H1 (cell line): Measurements from ENCODE around the gene SWT1. TPM values are rescaled to one million over a fixed set of nuclear protein-coding genes. Genes with fewer than 3 reads are reported as not detected.

Experiments
- CTCF ChIA-PET: fragments of 300-600 bp; sonication (Branson Sonifier 250); formaldehyde crosslinking; loops from one replicate; lab custom pipeline; 2021; ENCODE audit not compliant: partially characterized antibody; lab: Charles Lee
- POLR2A ChIA-PET: fragments of 300-600 bp; sonication (Branson Sonifier 250); formaldehyde crosslinking; loops from one replicate; lab custom pipeline; 2021; ENCODE audit warnings: inconsistent platforms; ENCODE audit not compliant: partially characterized antibody; lab: Charles Lee
- DNase-seq, 2 experiments: peaks; one replicate each; pipeline versions ENCODE4 v3.0.0 to v3.0.0-alpha.2; 2010 to 2022; ENCODE audit warnings: low spot score in 2 of 2, low read depth in 1 of 2, mixed read lengths in 1 of 2
- FAIRE-seq: peaks from 2 replicates; lab custom pipeline; 2011; peaks lifted over from hg19 to GRCh38; lab: Jason Lieb, UNC
- H2AFZ ChIP-seq: 2 replicates; pipeline ENCODE4 v1.8.1; 2012; ENCODE audit warnings: low read length, inconsistent platforms
- H2AK5ac ChIP-seq: 2 replicates; pipeline ENCODE4 v1.6.1; 2013; ENCODE audit warnings: low read depth, low read length
- H2BK120ac ChIP-seq: replicated peaks from 2 replicates; pipeline ENCODE3; 2013; ENCODE audit warnings: low read depth, low read length, inconsistent platforms
- H2BK12ac ChIP-seq: 2 replicates; pipeline ENCODE4 v1.6.1; 2013; ENCODE audit warnings: low read depth, low read length
- H2BK15ac ChIP-seq: 2 replicates; pipeline ENCODE4 v1.6.1; 2013; ENCODE audit warnings: low read length
- H2BK20ac ChIP-seq: 2 replicates; pipeline ENCODE4 v1.6.1; 2013; ENCODE audit warnings: low read length
- H2BK5ac ChIP-seq: 2 replicates; pipeline ENCODE4 v1.6.1; 2013; ENCODE audit warnings: low read depth, low read length
- H3K14ac ChIP-seq: 2 replicates; pipeline ENCODE4 v1.6.1; 2013; ENCODE audit warnings: inconsistent platforms; ENCODE audit not compliant: insufficient read length
- H3K18ac ChIP-seq: 2 replicates; pipeline ENCODE4 v1.6.1; 2013; ENCODE audit warnings: low read length; ENCODE audit errors: extremely low read depth
- H3K23ac ChIP-seq: 2 replicates; pipeline ENCODE4 v1.6.1; 2013; ENCODE audit warnings: inconsistent platforms; ENCODE audit not compliant: insufficient read length
- H3K23me2 ChIP-seq: 2 replicates; pipeline ENCODE4 v1.6.1; 2013; ENCODE audit warnings: low read depth, low read length
- H3K27ac ChIP-seq: 2 replicates; pipeline ENCODE4 v1.6.1; 2011; ENCODE audit warnings: low read depth, low read length, inconsistent platforms
- H3K27me3 ChIP-seq, 4 experiments: replicated peaks in 1 of 4; 1 replicate in 1 of 4; 2 replicates in 3 of 4; pipeline versions ENCODE4 v1.6.1 to v1.8.1; 2011 to 2013; ENCODE audit warnings: low read length in 3 of 4, mild to moderate bottlenecking in 3 of 4, inconsistent platforms in 2 of 4, mixed read lengths in 2 of 4, moderate library complexity in 1 of 4; ENCODE audit not compliant: control insufficient read depth in 3 of 4, insufficient read depth in 3 of 4; ENCODE audit errors: extremely low read depth in 1 of 4
- H3K36me3 ChIP-seq, 4 experiments: 2 replicates each; pipeline versions ENCODE4 v1.6.1 to v1.8.1; 2011 to 2013; ENCODE audit warnings: mild to moderate bottlenecking in 4 of 4, low read length in 3 of 4, moderate library complexity in 2 of 4, control low read depth in 1 of 4, inconsistent platforms in 1 of 4; ENCODE audit not compliant: insufficient read depth in 4 of 4, control insufficient read depth in 2 of 4
- H3K4ac ChIP-seq: replicated peaks from 2 replicates; pipeline ENCODE3; 2013; ENCODE audit warnings: low read length, low read depth, mixed read lengths, inconsistent platforms; ENCODE audit not compliant: insufficient read length
- H3K4me1 ChIP-seq, 4 experiments: replicated peaks in 1 of 4; 1 replicate in 1 of 4; 2 replicates in 3 of 4; pipeline versions ENCODE4 v1.6.1 to v1.8.1; 2011 to 2013; ENCODE audit warnings: low read length in 3 of 4, inconsistent platforms in 2 of 4, mixed read lengths in 1 of 4; ENCODE audit not compliant: insufficient read depth in 4 of 4, control insufficient read depth in 3 of 4
- H3K4me2 ChIP-seq, 2 experiments: 2 replicates each; pipeline versions ENCODE4 v1.6.1 to v1.8.1; 2011 to 2013; ENCODE audit warnings: low read depth in 2 of 2, low read length in 2 of 2, control low read depth in 1 of 2, inconsistent platforms in 1 of 2, mild to moderate bottlenecking in 1 of 2; ENCODE audit not compliant: insufficient read depth in 1 of 2
- H3K4me3 ChIP-seq, 4 experiments: fragments of 200-600, 300-600 bp in 1 of 4; sonication (generic), shearing (Covaris generic), sonication (Bioruptor Twin) in 1 of 4; 2 replicates each; pipeline versions ENCODE4 v1.5.1 to v1.8.1; 2011 to 2016; ENCODE audit warnings: low read length in 4 of 4, low read depth in 3 of 4, control low read depth in 2 of 4, inconsistent platforms in 2 of 4, mild to moderate bottlenecking in 2 of 4, mixed read lengths in 1 of 4, moderate library complexity in 1 of 4; ENCODE audit not compliant: insufficient read depth in 2 of 4; ENCODE audit errors: extremely low read depth in 1 of 4
- H3K56ac ChIP-seq: replicated peaks from 2 replicates; pipeline ENCODE3; 2013; ENCODE audit warnings: low read depth, mild to moderate bottlenecking, mixed read lengths, low read length, inconsistent platforms; ENCODE audit not compliant: insufficient read length
- H3K79me1 ChIP-seq: 2 replicates; pipeline ENCODE4 v1.6.1; 2013; ENCODE audit warnings: low read depth, low read length, control low read depth
- H3K79me2 ChIP-seq, 2 experiments: 2 replicates each; pipeline versions ENCODE4 v1.6.1 to v1.8.1; 2012 to 2013; ENCODE audit warnings: low read length in 2 of 2, mild to moderate bottlenecking in 2 of 2, inconsistent platforms in 1 of 2; ENCODE audit not compliant: insufficient read depth in 2 of 2, control insufficient read depth in 1 of 2
- H3K9ac ChIP-seq, 4 experiments: replicated peaks in 1 of 4; 1 replicate in 1 of 4; 2 replicates in 3 of 4; pipeline versions ENCODE4 v1.6.1 to v1.8.1; 2011 to 2013; ENCODE audit warnings: low read depth in 3 of 4, low read length in 3 of 4, control low read depth in 2 of 4, mild to moderate bottlenecking in 2 of 4, moderate library complexity in 2 of 4, inconsistent platforms in 1 of 4; ENCODE audit errors: extremely low read depth in 1 of 4
- H3K9me3 ChIP-seq, 2 experiments: 2 replicates each; pipeline versions ENCODE4 v1.6.1 to v1.8.1; 2012 to 2013; ENCODE audit warnings: mild to moderate bottlenecking in 2 of 2, moderate library complexity in 2 of 2, control low read depth in 1 of 2, inconsistent platforms in 1 of 2, low read depth in 1 of 2, low read length in 1 of 2, mixed read lengths in 1 of 2; ENCODE audit not compliant: insufficient read depth in 2 of 2
- H4K20me1 ChIP-seq, 2 experiments: replicated peaks in 1 of 2; 2 replicates each; pipeline versions ENCODE3 to v1.8.1; 2011 to 2013; ENCODE audit warnings: inconsistent platforms in 2 of 2, low read length in 2 of 2, mild to moderate bottlenecking in 1 of 2; ENCODE audit not compliant: insufficient read depth in 2 of 2, control insufficient read depth in 1 of 2
- H4K5ac ChIP-seq: 2 replicates; pipeline ENCODE4 v1.6.1; 2013; ENCODE audit warnings: low read length, low read depth, mixed read lengths, inconsistent platforms; ENCODE audit not compliant: insufficient read length
- H4K8ac ChIP-seq: 2 replicates; pipeline ENCODE4 v1.8.0; 2013; ENCODE audit warnings: mild to moderate bottlenecking, moderate library complexity, low read length, inconsistent platforms; ENCODE audit not compliant: insufficient read depth; ENCODE audit errors: extremely low read depth
- H4K91ac ChIP-seq: replicated peaks from 2 replicates; pipeline ENCODE3; 2013; ENCODE audit warnings: low read length, mixed read lengths, inconsistent platforms; ENCODE audit not compliant: insufficient read length
- EGR1 ChIP-seq: IDR thresholded peaks from 2 replicates; pipeline ENCODE4 v1.6.1; 2011; ENCODE audit warnings: low read depth, low read length, borderline replicate concordance
- FOSL1 ChIP-seq: IDR thresholded peaks from 2 replicates; pipeline ENCODE4 v1.6.1; 2011; ENCODE audit warnings: mild to moderate bottlenecking, low read depth, low read length, moderate library complexity; ENCODE audit not compliant: insufficient read depth
- JUN ChIP-seq: IDR thresholded peaks from 2 replicates; pipeline ENCODE4 v1.6.1; 2011; ENCODE audit warnings: low read depth, mild to moderate bottlenecking, improper control_type of control experiment, low read length
- MAFK ChIP-seq: IDR thresholded peaks from 2 replicates; pipeline ENCODE4 v1.6.1; 2012; ENCODE audit warnings: low read depth, mild to moderate bottlenecking, improper control_type of control experiment, low read length
- RFX5 ChIP-seq: IDR thresholded peaks from 2 replicates; pipeline ENCODE4 v1.6.1; 2011; ENCODE audit warnings: low read depth, low read length, improper control_type of control experiment, borderline replicate concordance
- SUZ12 ChIP-seq: fragments of 200-600 bp; sonication (generic); IDR thresholded peaks from 2 replicates; pipeline ENCODE4 v1.6.1; 2012; ENCODE audit warnings: mild to moderate bottlenecking, inconsistent platforms, low read length, moderate library complexity, mixed read lengths
- TAF7 ChIP-seq: optimal IDR thresholded peaks from 2 replicates; pipeline ENCODE3; 2011; ENCODE audit warnings: low read depth, mild to moderate bottlenecking, inconsistent platforms, low read length, moderate library complexity, borderline replicate concordance
- TEAD4 ChIP-seq: IDR thresholded peaks from 2 replicates; pipeline ENCODE4 v1.6.1; 2012; ENCODE audit warnings: low read depth, low read length, inconsistent platforms, mixed read lengths
- polyA plus RNA-seq, 7 experiments: library from polyadenylated mRNA; depleted of rRNA in 3 of 7; stranded (reverse) in 5 of 7; unstranded in 2 of 7; fragments of >200 nt in 5 of 7; fragments of 200-250 nt in 2 of 7; gene quantifications; 1 replicate in 5 of 7; 2 replicates in 1 of 7; 4 replicates in 1 of 7; pipeline versions ENCODE4 v1.2.1 to v1.2.3, GENCODE V29; 2011 to 2013; ENCODE audit warnings: missing spikeins in 2 of 7, mixed read lengths in 2 of 7
- total RNA-seq: library from RNA; stranded (reverse); fragmentation: NEBNext Ultra II Directional; extraction: Animal tissue kit (Norgen Biotek cat#: 25700); gene quantifications from 2 replicates; pipeline ENCODE4 v1.2.1, GENCODE V29; 2021
- TF ChIP-seq, protein P1 (sequence below), 3 experiments: IDR thresholded peaks; 1 replicate in 2 of 3; 2 replicates in 1 of 3; pipeline versions ENCODE4 v1.5.1 to v1.6.1; 2011; ENCODE audit warnings: low read length in 3 of 3, mild to moderate bottlenecking in 3 of 3, inconsistent platforms in 2 of 3, low read depth in 1 of 3, moderate library complexity in 1 of 3; ENCODE audit not compliant: insufficient read depth in 1 of 3; ENCODE audit errors: control extremely low read depth in 1 of 3

Gene SWT1
- total and polyA plus RNA-seq, 2 of the 8 experiments (the other 6 are each of a cell fraction or from before 2014, with no cell fraction given), result 1.4 to 6.2 TPM

DNA sequence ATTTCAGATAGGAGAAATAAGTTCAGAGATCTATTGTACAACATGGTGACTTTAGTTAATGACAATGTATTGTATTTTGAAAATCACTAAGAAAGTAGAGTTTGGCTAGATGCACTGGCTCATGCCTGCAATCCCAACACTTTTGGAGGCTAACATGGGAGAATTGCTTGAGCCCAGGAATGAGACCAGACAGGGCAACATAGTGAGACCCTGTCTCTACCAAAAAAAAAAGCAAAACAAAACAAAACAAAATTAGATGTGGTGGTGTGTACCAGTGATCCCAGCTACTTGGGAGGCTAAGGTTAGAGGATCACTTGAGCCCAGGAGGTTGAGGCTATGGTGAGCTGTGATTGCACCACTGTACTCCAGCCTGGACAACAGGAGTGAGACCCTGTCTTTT is 132.9 kb downstream of the SWT1 start:
- no peak overlapping the region for H3K9ac ChIP-seq
- H4K8ac ChIP-seq, result no peak overlapping the region
- no peaks in the 10 kb centered on the region for H3K79me2 ChIP-seq
- no peak overlapping the region for H2BK5ac ChIP-seq
- H3K27ac ChIP-seq, result no peak overlapping the region
- no peaks in the 10 kb centered on the region for H3K27me3 ChIP-seq
- H2BK120ac ChIP-seq, result no peak overlapping the region
- no peaks in the 10 kb centered on the region for H3K9me3 ChIP-seq
- DNase-seq (no peak), FAIRE-seq (no peak)
- H4K20me1 ChIP-seq, result no peaks in the 10 kb centered on the region
- H3K36me3 ChIP-seq, result peaks cover 0 to 6% (median 1%) of the 10 kb centered on the region in 4 experiments; a peak in 1 of 8 replicates
- no peak overlapping the region for H3K4me2 ChIP-seq
- no peak overlapping the region for H3K14ac ChIP-seq
- no peaks in the 10 kb centered on the region for H3K23me2 ChIP-seq
- no peaks in the 10 kb centered on the region for H3K4me1 ChIP-seq
- H3K4me3 ChIP-seq, result no peak overlapping the region
- no peak overlapping the region for H3K56ac ChIP-seq
- no peak overlapping the region for H3K23ac ChIP-seq
- no peak overlapping the region for H2AFZ ChIP-seq
- no peak overlapping the region for H3K18ac ChIP-seq
- no peak overlapping the region for H3K4ac ChIP-seq
- ChIA-PET POLR2A (interaction anchor here (2.6 kb wide), 1 partner anchor 9 kb away, joined by 12 read pairs; no protein-coding TSS in a partner anchor), CTCF (interaction anchor here (0.6 to 1.3 kb wide), 3 partner anchors 74 to 382 kb away, joined by 3 to 5 read pairs (median 4); no protein-coding TSS in a partner anchor)
- no peak overlapping the region for H2AK5ac ChIP-seq
- no peak overlapping the region for H2BK20ac ChIP-seq
- H2BK15ac ChIP-seq, result no peak overlapping the region
- no peak overlapping the region for H4K5ac ChIP-seq
- no peak overlapping the region for H2BK12ac ChIP-seq
- no peak overlapping the region for H4K91ac ChIP-seq
- H3K79me1 ChIP-seq, result no peaks in the 10 kb centered on the region
- TF ChIP-seq RFX5 (no peak), MAFK (no peak), TAF7 (no peak), FOSL1 (no peak), JUN (no peak), TEAD4 (no peak), EGR1 (no peak), SUZ12 (no peak)
- TF ChIP-seq, protein P1, sequence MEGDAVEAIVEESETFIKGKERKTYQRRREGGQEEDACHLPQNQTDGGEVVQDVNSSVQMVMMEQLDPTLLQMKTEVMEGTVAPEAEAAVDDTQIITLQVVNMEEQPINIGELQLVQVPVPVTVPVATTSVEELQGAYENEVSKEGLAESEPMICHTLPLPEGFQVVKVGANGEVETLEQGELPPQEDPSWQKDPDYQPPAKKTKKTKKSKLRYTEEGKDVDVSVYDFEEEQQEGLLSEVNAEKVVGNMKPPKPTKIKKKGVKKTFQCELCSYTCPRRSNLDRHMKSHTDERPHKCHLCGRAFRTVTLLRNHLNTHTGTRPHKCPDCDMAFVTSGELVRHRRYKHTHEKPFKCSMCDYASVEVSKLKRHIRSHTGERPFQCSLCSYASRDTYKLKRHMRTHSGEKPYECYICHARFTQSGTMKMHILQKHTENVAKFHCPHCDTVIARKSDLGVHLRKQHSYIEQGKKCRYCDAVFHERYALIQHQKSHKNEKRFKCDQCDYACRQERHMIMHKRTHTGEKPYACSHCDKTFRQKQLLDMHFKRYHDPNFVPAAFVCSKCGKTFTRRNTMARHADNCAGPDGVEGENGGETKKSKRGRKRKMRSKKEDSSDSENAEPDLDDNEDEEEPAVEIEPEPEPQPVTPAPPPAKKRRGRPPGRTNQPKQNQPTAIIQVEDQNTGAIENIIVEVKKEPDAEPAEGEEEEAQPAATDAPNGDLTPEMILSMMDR (IDR thresholded peaks at IDR 0.05; ENCODE audit: control extremely low read depth in 1 of 3, insufficient read depth in 1 of 3, low read depth in 1 of 3, low read length in 3 of 3), result no peak
